GM23338 (cell line): ENCODE data around the gene QRFP.

Source experiments
- CREB1 ChIP-seq: fragments of 250-450 bp; sonication (Bioruptor Pico); IDR thresholded peaks from 2 replicates; pipeline ENCODE4 v1.5.0; 2020; ENCODE audit warnings: low read depth, mild to moderate bottlenecking, moderate library complexity
- CTCF ChIP-seq, 2 experiments: fragments of 200-600 bp in 1 of 2; sonication (generic) in 1 of 2; conservative IDR thresholded peaks; 2 replicates each; pipeline versions ENCODE4 v1.5.1 to v1.6.1; 2016 to 2017; ENCODE audit warnings: antibody characterized with exemption in 2 of 2, low read depth in 2 of 2, mild to moderate bottlenecking in 2 of 2, moderate library complexity in 1 of 2
- ETS1 ChIP-seq: IDR thresholded peaks from 2 replicates; pipeline ENCODE4 v1.6.1; 2016; ENCODE audit warnings: antibody characterized with exemption
- EZH2 ChIP-seq: fragments of 200-600 bp; sonication (generic); IDR thresholded peaks from one replicate; pipeline ENCODE4 v1.8.0; 2017; ENCODE audit warnings: antibody characterized with exemption, mild to moderate bottlenecking, low read depth; ENCODE audit not compliant: unreplicated experiment
- EZH2phosphoT487 ChIP-seq: fragments of 200-600 bp; sonication (generic); IDR thresholded peaks from one replicate; pipeline ENCODE4 v1.8.1; 2018; ENCODE audit warnings: antibody characterized with exemption; ENCODE audit not compliant: unreplicated experiment
- JUNB ChIP-seq: IDR thresholded peaks from one replicate; pipeline ENCODE4 v1.6.1; 2016; ENCODE audit warnings: antibody characterized with exemption; ENCODE audit not compliant: unreplicated experiment
- NANOG ChIP-seq: IDR thresholded peaks from 2 replicates; pipeline ENCODE4 v1.6.1; 2016; ENCODE audit warnings: antibody characterized with exemption, borderline replicate concordance
- POLR2AphosphoS5 ChIP-seq: IDR thresholded peaks from 2 replicates; pipeline ENCODE4 v1.6.1; 2016; ENCODE audit warnings: antibody characterized with exemption, low read depth
- REST ChIP-seq: IDR thresholded peaks from one replicate; pipeline ENCODE4 v1.6.1; 2018; ENCODE audit warnings: antibody characterized with exemption; ENCODE audit not compliant: unreplicated experiment
- ZNF114 ChIP-seq: fragments of 250-450 bp; sonication (Bioruptor Pico); IDR thresholded peaks from 2 replicates; pipeline ENCODE4 v1.5.0; 2020; ENCODE audit warnings: mild to moderate bottlenecking, moderate library complexity
- ZNF331 ChIP-seq: fragments of 250-450 bp; sonication (Bioruptor Pico); IDR thresholded peaks from 2 replicates; pipeline ENCODE4 v1.5.0; 2020; ENCODE audit warnings: low read depth, mild to moderate bottlenecking, moderate library complexity
- ZNF462 ChIP-seq: fragments of 250-450 bp; sonication (Bioruptor Pico); IDR thresholded peaks from 2 replicates; pipeline ENCODE4 v1.5.0; 2020; ENCODE audit warnings: mild to moderate bottlenecking, moderate library complexity

- TF ChIP-seq CTCF (conservative IDR thresholded peaks at IDR 0.05; ENCODE audit: low read depth in 2 of 2) (no peak), EZH2 (no peak), JUNB (no peak), POLR2AphosphoS5 (no peak), REST (no peak), EZH2phosphoT487 (no peak), CREB1 (CRISPR knock-in tag) (no peak), ZNF114 (CRISPR knock-in tag) (no peak), NANOG (no peak), ZNF331 (CRISPR knock-in tag) (no peak), ETS1 (no peak), ZNF462 (CRISPR knock-in tag) (no peak)
These were observed 1.4 kb upstream of the QRFP start for GRCh38 chr9:130897848-130898551.
